NCI-H460 (cell line): Measurements from ENCODE around the gene NMRK2. TPM values are rescaled to one million over a fixed set of nuclear protein-coding genes. Genes with fewer than 3 reads are reported as not detected.

ENCODE experiments used
- DNase-seq: peaks from one replicate; pipeline ENCODE4 v3.0.0-alpha.2; 2016; ENCODE audit warnings: low read depth; ENCODE audit errors: extremely low read depth
- small RNA-seq, 2 experiments: library from RNA; depleted of rRNA; stranded (forward); fragments of <200 nt; gene quantifications; one replicate each; pipeline ENCODE3, GENCODE V24; 2014
- total RNA-seq: library from RNA; depleted of rRNA; stranded (reverse); fragments of >200 nt; shearing (Covaris generic); gene quantifications from 2 replicates; pipeline ENCODE4 v1.2.3, GENCODE V29; 2014; rRNA removed

Gene NMRK2
- total RNA-seq, 1 experiment from 2014 or later, result not detected

DNA sequence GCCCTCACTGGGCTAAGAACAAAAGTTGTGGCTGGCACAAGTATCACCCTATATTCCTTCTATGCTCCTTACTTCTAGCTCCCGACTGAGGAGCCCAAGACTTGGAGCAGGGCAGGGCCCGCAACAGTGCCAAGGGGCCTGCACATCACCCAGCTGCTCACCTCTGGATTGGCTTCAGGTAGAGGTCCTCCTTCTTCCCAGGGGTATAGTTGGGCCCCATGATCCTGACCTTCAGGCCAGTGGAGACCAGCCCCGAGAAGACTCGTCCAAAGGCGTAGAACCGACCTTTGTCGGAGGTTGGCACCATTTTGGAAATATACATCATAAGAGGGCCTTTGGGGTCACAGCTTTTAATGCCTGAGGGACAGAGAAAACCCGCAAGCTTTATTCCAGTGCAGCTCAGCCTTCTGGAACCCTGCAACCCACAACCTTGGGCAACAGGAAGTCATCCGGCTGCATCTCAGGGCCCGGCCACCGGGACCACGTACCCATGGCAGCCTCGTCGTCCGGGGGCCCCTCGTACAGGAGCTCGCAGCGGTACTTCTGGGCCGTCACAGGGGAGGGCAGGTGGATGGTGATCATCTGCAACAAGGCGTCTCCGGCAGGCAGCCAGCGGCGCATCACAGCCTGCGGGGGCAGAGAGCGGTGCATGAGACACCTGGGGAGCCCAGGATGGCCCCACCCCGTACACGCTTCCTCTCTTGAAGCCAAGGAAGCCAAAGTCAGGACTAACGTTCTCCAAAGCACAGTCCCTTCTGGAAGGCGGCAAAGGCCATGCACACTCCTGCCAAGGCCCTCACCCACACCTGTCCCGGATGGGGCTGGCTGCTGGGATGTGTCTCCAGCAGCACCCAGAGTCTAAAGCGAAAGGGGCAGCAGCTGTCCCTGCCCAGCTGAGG, 47.7 kb downstream of the NMRK2 start:
- no peak for DNase-seq

DNA sequence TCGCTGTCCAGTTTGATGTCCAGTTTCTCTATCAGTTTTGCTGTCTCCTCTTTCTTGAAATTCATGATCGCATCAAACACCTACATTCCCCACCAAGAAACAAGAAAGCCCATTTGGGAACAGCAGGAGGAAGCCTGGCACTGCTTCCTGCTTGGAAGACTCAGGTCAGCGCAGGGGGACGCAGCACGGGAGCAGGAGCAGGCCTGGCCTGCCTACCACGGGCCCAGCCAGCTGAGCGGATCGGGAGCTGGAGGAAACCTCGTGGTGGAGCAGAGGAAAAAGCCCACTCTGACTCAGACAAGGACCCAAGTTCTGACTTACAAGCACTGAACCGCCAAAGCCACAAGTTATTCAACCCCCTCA, 48.5 kb downstream of the NMRK2 start:
- no peak for DNase-seq

DNA sequence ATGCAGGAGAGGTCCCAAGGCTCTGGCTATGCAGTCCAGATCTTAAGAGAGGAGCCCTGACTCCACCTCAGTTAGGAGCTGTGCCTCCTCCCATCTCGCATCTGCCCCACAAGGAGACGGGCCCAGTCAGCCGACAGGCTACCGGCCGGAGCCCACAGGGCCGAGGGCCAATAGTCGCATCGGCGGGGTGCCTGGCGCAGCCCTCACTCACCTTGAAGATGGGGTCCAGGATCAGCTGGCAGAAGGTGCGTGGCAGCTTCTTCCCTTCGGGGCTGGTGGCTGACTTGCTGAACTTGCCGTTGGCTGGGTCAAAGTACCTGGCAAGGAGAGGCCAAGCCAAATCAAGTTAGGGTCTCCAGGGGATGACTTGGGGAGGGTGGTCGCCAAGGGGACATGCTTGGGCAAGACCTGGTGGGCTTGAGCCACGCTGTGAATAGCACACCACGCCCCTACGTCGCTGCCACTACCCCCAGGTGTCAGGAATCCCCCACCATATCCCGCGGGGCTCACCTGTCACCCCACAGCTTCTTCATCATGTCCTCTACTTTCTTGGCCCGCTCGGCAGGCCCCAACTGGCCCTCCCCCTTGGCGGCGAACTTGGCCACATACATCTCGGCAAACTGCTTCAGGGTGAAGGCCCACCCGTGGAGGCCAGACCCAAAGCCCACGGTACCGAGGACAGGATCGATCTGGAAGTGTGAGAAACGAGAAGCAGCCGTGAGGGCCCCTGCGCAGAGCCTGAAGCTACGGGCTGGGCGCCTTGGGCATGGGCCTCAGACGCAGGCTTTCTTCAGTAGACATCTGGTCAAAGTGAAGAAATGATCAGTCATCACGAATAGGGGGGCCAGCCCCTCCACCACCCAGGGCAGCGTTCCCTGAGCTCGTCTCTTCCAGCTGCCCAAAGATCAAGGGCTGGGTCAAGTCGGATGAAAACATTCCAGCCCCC, 49.1 kb downstream of the NMRK2 start:
- no peak for DNase-seq

DNA sequence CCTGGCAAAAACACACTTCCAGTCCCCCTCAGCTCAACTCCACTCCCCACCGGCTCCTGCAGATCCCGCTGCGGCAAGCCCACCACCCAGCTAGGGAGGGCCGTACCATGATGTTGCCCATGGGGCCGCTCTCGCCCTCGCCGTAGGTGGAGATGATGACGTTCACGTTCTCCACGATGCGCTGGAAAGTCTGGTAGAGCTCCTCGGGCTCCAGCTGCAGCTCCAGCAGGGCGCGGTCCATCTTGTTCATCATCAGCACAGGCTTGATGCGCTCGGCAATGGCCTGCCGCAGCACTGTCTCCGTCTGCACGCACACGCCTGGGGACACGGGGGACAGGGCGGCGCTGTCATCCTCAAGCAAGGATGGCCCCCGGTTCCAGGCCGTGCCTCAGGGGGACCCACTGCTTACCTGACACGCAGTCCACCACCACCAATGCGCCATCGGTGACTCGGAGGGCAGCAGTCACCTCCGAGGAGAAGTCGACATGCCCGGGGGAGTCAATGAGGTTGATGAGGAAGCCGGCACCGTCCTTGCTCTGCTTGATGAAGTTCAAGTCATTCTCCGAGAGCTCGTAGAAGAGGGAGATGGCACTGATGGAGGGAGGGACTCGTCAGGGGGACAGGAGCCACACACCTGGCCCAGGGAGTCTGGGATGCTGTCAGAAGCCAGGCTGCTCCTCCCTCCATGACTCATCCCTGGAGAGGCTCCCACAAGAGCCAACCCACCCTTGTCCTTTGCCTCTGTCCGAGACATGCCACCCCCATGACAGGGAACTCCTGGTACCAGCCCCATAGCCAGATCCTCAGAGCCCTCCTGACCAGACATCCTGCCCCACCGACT, 50.1 kb downstream of the NMRK2 start:
- no peak for DNase-seq

DNA sequence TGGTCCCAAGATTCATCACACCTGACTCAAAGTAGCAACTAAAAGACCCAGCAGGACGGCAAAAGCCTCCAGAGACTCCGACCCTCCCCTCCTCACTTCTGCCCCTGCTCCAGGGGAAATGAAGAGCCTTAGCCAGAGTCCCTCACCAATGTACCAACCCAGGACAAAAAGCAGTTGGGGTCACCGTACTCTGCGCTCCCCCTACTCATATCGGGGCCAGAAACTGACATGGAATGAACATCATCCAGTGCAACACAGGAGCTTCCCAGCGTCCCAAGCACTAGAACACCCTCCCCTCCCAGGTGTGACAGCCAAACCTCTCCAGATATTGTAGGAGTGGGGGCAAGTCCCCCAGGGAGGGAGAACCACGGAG, 50.7 kb downstream of the NMRK2 start:
- DNase-seq, result no peak

DNA sequence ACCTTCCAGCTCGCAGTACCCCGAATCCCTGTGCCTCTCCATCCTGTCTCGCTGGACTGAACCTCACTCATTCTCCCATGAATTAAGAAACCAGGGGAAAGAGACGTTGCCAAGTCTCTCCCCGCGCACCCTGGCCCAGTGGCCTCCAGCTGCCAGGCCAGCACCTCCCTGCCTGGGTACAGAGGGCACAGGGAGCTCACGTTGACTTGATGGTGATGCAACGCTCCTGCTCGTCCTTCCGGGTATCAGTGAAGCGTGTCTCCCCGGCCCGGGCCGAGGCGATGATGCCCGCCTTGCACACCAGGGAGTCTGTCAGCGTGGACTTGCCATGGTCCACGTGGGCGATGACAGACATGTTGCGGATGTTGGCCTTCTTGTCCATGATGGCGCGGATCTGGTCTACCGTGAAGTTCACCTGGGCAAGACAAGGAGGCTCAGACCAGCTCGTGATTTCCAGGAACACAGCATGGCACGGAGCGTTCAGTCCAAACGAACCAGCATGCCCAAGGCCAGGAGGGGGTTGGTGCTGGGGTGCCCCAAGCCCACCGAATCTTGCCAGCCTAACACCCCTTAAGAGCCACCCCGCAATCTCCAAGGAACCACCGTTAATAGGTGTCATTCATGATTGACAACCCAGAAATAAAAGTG, 51.2 kb downstream of the NMRK2 start:
- no peak for DNase-seq

DNA sequence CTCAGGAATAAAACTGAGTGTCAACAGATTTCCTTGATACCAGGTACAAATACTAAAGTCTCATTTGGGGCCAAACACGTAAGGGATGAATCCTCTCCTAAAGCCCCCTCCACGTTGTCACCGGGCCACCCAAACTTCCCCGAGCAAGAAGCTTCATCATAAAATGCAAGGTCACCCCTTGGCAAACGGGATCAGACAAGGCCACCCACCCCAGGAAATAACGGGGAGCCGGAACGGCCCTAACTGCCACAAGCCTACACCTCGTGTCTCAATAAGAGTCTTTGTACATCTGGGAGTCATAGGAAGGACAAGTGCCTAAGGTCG, 51.7 kb downstream of the NMRK2 start:
- DNase-seq, result no peak

DNA sequence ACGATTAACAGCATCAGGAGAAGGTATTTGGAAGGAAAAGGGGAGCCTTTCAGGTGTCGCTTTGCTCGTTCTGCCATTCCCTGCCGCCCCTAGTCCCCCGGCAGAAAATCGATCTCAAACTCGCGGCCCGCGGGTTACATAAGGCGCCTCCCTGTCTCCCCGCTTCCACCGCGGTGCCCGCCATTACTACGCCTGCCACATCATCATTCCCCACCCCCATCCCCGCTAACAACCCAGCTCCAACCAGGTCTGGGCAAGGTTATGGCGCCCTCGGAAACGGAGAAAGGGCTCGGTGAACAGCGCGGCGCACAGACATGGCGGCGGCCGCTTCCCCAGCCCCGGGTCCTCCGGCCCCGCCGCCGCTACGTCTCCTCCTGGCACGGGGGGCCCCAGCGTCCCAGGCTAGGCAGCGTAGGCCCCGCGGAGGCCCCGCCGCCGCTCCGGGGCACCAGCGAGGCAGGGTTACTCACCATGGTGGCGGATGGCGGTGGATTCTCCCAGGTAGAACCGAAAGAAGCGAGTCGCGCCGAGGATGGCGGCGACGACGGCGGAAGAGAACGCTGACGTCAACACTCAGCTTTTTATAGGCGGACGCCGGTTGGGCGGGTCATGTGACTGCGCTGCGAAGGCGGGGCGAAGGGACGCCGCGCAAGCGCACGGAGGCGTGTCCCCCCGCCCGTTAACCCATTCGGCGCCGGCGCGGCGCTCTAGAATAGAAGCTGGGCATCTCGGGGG, 52.2 kb downstream of the NMRK2 start, which contains the start of gene EEF2:
Gene EEF2, minus strand, starts transcription at position 556 of the 735 bp plus-strand sequence. Its CDS starts 83 bp downstream, at position 473.
- peak; percentile 76 for DNase-seq

DNA sequence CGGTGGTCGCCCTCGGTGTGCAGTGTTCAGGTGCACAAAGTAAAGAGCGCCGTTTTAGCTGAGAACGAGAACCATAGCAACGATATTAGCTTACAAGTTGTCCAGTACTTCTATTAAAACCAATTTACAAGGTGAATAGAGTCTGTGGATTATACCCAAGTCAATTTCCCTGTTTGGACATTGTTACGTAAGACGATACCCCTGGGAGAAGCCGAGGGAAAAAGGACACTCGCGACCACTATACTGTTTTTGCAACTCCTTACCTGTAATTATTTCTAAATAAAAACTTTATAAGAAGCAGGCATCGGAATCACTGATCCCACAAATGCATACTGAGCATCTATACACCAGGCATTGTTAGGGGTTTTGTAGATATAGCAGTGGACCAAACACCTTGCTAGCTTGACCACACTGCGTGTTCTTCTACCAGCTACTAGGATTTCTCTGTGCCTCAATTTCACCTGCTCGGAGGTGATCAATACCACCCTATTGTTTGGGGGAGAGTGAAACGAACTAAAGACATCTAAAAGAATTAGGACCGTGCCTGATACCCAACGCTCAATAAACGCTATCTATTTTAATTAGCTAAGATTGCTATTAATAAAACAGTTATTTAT, 52.9 kb downstream of the NMRK2 start:
- DNase-seq, result no peak

DNA sequence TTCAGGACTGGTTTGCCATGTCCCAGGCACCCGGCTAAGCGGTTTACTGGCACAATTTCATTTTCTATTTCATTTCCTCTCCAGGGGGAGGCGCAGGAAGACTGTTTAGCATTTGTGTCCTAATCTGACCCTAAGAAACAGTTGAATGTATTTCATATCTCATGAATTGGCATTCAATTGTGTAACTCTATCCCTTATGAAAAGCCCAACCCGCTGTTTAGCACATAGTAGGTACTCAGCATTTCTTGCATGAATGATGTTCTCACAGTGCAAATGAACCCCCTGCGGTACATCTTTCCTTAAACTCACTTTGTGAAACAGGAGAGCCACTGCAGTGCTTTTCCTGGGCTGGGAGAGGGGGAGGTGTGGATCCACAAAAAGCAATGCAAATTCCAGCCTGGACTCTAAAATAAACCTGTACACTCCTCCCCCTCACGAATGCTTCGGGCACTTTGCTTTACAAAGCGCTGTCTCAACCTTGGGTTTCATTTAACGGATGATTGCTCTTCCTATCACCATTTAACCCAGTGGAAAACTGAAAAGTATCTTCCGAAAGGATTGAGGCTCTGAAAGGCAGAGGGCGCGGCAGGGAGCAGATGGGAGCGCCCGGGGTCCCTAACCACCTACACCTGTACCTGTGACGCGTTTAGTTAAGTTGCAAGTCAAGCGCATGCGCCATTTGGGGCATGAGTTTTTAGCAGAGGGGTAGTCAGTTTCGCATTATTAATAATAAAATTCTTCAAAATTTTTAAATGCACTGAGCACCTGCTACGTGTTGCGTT, 53.6 kb downstream of the NMRK2 start:
- peak; percentile 77 for DNase-seq

DNA sequence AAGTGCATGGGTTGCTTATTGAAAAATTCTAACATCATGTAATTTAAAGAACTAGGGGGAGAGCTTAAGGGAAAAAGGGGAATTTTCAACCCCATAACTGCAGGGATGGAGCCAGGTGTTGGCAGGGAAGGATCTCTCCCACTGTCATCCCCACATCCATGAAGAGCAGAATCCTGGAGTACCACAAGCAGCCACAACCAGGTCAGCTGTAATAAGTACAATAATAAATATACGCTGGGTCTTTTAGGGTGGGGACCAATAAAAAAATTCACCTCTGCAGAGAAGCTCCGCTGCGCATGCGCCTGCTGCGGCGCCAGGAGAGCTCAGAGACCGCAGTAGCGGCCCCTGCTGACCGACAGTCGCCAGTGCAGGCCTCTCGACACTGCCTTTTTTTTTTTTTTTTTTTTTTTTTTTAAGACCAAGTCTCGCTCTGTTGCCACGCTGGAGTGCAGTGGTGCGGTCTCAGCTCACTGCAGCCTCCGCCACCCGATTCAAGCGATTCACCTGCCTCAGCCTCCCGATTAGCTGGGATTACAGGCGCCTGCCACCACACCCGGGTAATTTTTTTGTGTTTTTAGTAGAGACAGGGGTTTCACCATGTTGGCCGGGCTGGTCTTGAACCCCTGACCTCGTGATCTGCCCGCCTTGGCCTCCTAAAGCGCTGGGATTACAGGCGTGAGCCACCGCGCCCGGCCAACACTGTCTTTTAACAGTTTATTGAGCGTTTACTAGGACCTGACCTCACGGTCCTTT, 54.9 kb downstream of the NMRK2 start:
- DNase-seq, result peak; percentile 79

DNA sequence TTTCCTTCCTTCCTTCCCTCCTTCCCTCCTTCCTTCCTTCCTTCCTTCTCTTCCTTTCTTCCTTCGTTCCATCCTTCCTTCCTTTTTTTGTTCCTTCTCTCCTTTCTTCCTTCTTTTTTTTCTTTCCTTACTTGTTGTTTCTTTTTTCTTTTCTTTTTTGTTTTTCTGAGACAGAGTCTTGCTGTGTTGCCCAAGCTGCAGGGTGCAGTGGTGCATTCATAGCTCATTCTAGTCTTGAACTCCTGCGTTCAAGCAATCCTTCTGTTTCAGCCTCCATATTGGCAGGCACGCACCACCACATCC, 57.9 kb downstream of the NMRK2 start:
- DNase-seq, result no peak

Small RNA genes within 50 kb of the gene (small RNA-seq; reads per million reads assigned to genes)
- 0 reads per million in 2 experiments for gene RN7SL202P
- gene SNORD37, result 3.6 to 25.9 reads per million in 2 experiments

Other genes with a start within 250 kb of the NMRK2 start
- 6.2 and 6.8 TPM in 2 replicates for gene PIP5K1C, start 232.6 kb upstream of the NMRK2 start, total RNA-seq
- gene TJP3, start 224.7 kb upstream of the NMRK2 start, total RNA-seq, result 0.69 and 0.98 TPM in 2 replicates
- 12.9 and 16.4 TPM in 2 replicates for gene APBA3, start 171.4 kb upstream of the NMRK2 start, total RNA-seq
- gene MRPL54, start 170.4 kb upstream of the NMRK2 start, total RNA-seq, result 35.8 and 40.8 TPM in 2 replicates
- gene RAX2, start 160.8 kb upstream of the NMRK2 start, total RNA-seq, result not detected in 2 replicates
- gene MATK, start 146.7 kb upstream of the NMRK2 start, total RNA-seq, result not detected in 2 replicates
- not detected in 2 replicates for gene ZFR2, start 64.0 kb upstream of the NMRK2 start, total RNA-seq
- gene ATCAY, start 52.4 kb upstream of the NMRK2 start, total RNA-seq, result not detected in 2 replicates
- gene DAPK3, start 38.0 kb downstream of the NMRK2 start, total RNA-seq, result 25.7 and 32.5 TPM in 2 replicates
- 2,185 and 2,326 TPM in 2 replicates for gene EEF2, start 52.4 kb downstream of the NMRK2 start, total RNA-seq
- 14.2 and 29.8 TPM in 2 replicates for gene PIAS4, start 74.7 kb downstream of the NMRK2 start, total RNA-seq
- gene ZBTB7A, start 133.8 kb downstream of the NMRK2 start, total RNA-seq, result 12.2 and 14.1 TPM in 2 replicates
- gene MAP2K2, start 191.1 kb downstream of the NMRK2 start, total RNA-seq, result 154 and 184 TPM in 2 replicates
- not detected in 2 replicates for gene CREB3L3, start 220.6 kb downstream of the NMRK2 start, total RNA-seq
- gene SIRT6, start 249.5 kb downstream of the NMRK2 start, total RNA-seq, result 13.9 and 14.8 TPM in 2 replicates
- gene ANKRD24, start 249.6 kb downstream of the NMRK2 start, total RNA-seq, result 0.20 and 0.37 TPM in 2 replicates